SK-N-SH treated with all-trans-retinoic acid at 6 μM for 48 hours (cell line): ENCODE data around the gene CFAP221.

Source experiments
- ATAC-seq: fragments of 200-7000 bp; cut with Tn5 transposase; 3 replicates; pipeline ENCODE4 v1.9.1; 2020; ENCODE audit warnings: mild to moderate bottlenecking, moderate library complexity
- ARNTL ChIP-seq: fragments of 450-650 bp; formaldehyde crosslinking; IDR thresholded peaks from 2 replicates; pipeline ENCODE4 v1.5.0; 2020; ENCODE audit warnings: low read depth, mild to moderate bottlenecking, moderate library complexity, borderline replicate concordance
- BACH2 ChIP-seq: fragments of 250-450 bp; sonication (Bioruptor Pico); IDR thresholded peaks from 2 replicates; pipeline ENCODE4 v1.9.0; 2021; ENCODE audit warnings: mild to moderate bottlenecking, borderline replicate concordance
- CREB5 ChIP-seq: fragments of 250-450 bp; sonication (Bioruptor Pico); IDR thresholded peaks from 2 replicates; pipeline ENCODE4 v1.5.1; 2020; ENCODE audit warnings: low read depth, mild to moderate bottlenecking, moderate library complexity
- CSRNP3 ChIP-seq: fragments of 250-450 bp; sonication (Bioruptor Pico); IDR thresholded peaks from 2 replicates; pipeline ENCODE4 v1.5.1; 2021; ENCODE audit warnings: mild to moderate bottlenecking, moderate library complexity
- ESRRG ChIP-seq: fragments of 250-450 bp; sonication (Bioruptor Pico); IDR thresholded peaks from 2 replicates; pipeline ENCODE4 v1.6.1; 2021; ENCODE audit warnings: mild to moderate bottlenecking
- GLIS3 ChIP-seq: fragments of 250-450 bp; sonication (Bioruptor Pico); IDR thresholded peaks from 2 replicates; pipeline ENCODE4 v1.5.0; 2020; ENCODE audit warnings: mild to moderate bottlenecking, moderate library complexity
- ISL1 ChIP-seq: fragments of 250-450 bp; sonication (Bioruptor Pico); IDR thresholded peaks from 2 replicates; pipeline ENCODE4 v2.1.2; 2022; ENCODE audit warnings: mild to moderate bottlenecking, moderate library complexity
- PATZ1 ChIP-seq: fragments of 250-450 bp; sonication (Bioruptor Pico); IDR thresholded peaks from 2 replicates; pipeline ENCODE4 v1.8.0; 2020; ENCODE audit warnings: mild to moderate bottlenecking, moderate library complexity, borderline replicate concordance
- POU6F1 ChIP-seq: fragments of 250-450 bp; sonication (Bioruptor Pico); IDR thresholded peaks from 2 replicates; pipeline ENCODE4 v1.8.0; 2021; ENCODE audit warnings: low read depth, mild to moderate bottlenecking, moderate library complexity, borderline replicate concordance
- RARB ChIP-seq: fragments of 250-450 bp; sonication (Bioruptor Pico); IDR thresholded peaks from 2 replicates; pipeline ENCODE4 v1.8.0; 2021; ENCODE audit warnings: mild to moderate bottlenecking, moderate library complexity
- SNAI2 ChIP-seq: fragments of 250-450 bp; sonication (Bioruptor Pico); IDR thresholded peaks from 2 replicates; pipeline ENCODE4 v1.5.0; 2020; ENCODE audit warnings: mild to moderate bottlenecking, moderate library complexity
- TCF4 ChIP-seq: fragments of 250-450 bp; sonication (Bioruptor Pico); IDR thresholded peaks from 2 replicates; pipeline ENCODE4 v1.8.0; 2021; ENCODE audit warnings: mild to moderate bottlenecking, moderate library complexity, borderline replicate concordance
- TSHZ2 ChIP-seq: fragments of 250-450 bp; sonication (Bioruptor Pico); IDR thresholded peaks from 2 replicates; pipeline ENCODE4 v1.5.0; 2020; ENCODE audit warnings: mild to moderate bottlenecking, moderate library complexity
- ZC3H10 ChIP-seq: fragments of 250-450 bp; sonication (Bioruptor Pico); IDR thresholded peaks from 2 replicates; pipeline ENCODE4 v1.5.1; 2021; ENCODE audit warnings: mild to moderate bottlenecking, moderate library complexity
- ZFP3 ChIP-seq: fragments of 250-450 bp; sonication (Bioruptor Pico); IDR thresholded peaks from 2 replicates; pipeline ENCODE4 v1.5.0; 2020; ENCODE audit warnings: mild to moderate bottlenecking, moderate library complexity
- ZFP30 ChIP-seq: fragments of 450-650 bp; formaldehyde crosslinking; IDR thresholded peaks from 2 replicates; pipeline ENCODE4 v1.5.0; 2022; ENCODE audit warnings: mild to moderate bottlenecking, moderate library complexity
- ZNF565 ChIP-seq: fragments of 450-650 bp; formaldehyde crosslinking; conservative IDR thresholded peaks from 2 replicates; pipeline ENCODE4 v1.5.0; 2020; ENCODE audit warnings: low read depth, mild to moderate bottlenecking, moderate library complexity

Gene CFAP221

GRCh38 chr2:119533560-119533959 lies 10.7 kb upstream of the CFAP221 start:
- ATAC-seq = no peak

GRCh38 chr2:119536211-119536610 lies 8.0 kb upstream of the CFAP221 start:
- no peak for ATAC-seq
- TF ChIP-seq TCF4 (no peak), RARB (CRISPR knock-in tag) (no peak), POU6F1 (CRISPR knock-in tag) (no peak), PATZ1 (no peak), ZC3H10 (CRISPR knock-in tag) (no peak), ISL1 (CRISPR knock-in tag) (no peak)

More at GRCh38 chr2:119533560-119533959, 10.7 kb upstream of the CFAP221 start:
- TF ChIP-seq TSHZ2 (CRISPR knock-in tag) (no peak), ZFP30 (CRISPR knock-in tag) (no peak), ZNF565 (CRISPR knock-in tag) (no peak), ZC3H10 (CRISPR knock-in tag) (no peak), ARNTL (CRISPR knock-in tag) (no peak), ISL1 (CRISPR knock-in tag) (no peak), CSRNP3 (CRISPR knock-in tag) (no peak), GLIS3 (CRISPR knock-in tag) (no peak), CREB5 (CRISPR knock-in tag) (no peak), SNAI2 (CRISPR knock-in tag) (no peak), BACH2 (CRISPR knock-in tag) (no peak), ZFP3 (CRISPR knock-in tag) (no peak), PATZ1 (no peak), ESRRG (CRISPR knock-in tag) (no peak)

- TF ChIP-seq GLIS3 (CRISPR knock-in tag) (no peak), CREB5 (CRISPR knock-in tag) (no peak), TCF4 (no peak), ZFP30 (CRISPR knock-in tag) (no peak), SNAI2 (CRISPR knock-in tag) (no peak)
- no peak for ATAC-seq
These were observed 7.5 kb upstream of the CFAP221 start for GRCh38 chr2:119536707-119537106.
